ENCODE data around the gene ISLR.

- TF ChIP-seq GATA3 (IDR thresholded peaks at IDR 0.05; ENCODE audit: low read depth, low read length), result no peak
- no peak for TF ChIP-seq GATA2 (IDR thresholded peaks at IDR 0.05; ENCODE audit: low read depth, low read length)
Measured at GRCh38 chr15:74127954-74128784, 45.3 kb upstream of the ISLR start.
